ENCODE measurements around the gene TRMT2A. TPM values are rescaled to one million over a fixed set of nuclear protein-coding genes. Genes with fewer than 3 reads are reported as not detected.

The TRMT2A gene
- total RNA-seq, 2 donors from 2014 or later, result 76.8 to 98.6 TPM

GRCh38 chr22:20121856-20122415 lies 4.9 kb upstream of the TRMT2A start:
- H3K27me3 ChIP-seq, result no peaks in the 10 kb centered on the region
- no peaks in the 10 kb centered on the region for H3K9me3 ChIP-seq
- peaks cover 0 to 6% of the 10 kb centered on the region in 2 donors for H3K36me3 ChIP-seq (replicated peaks in 1 of 2; ENCODE audit: insufficient read depth in 1 of 2, low read depth in 2 of 2)
- H3K4me1 ChIP-seq, result peaks cover 20% of the 10 kb centered on the region
- H3K27ac ChIP-seq, result no peak overlapping the region
- TF ChIP-seq, protein P1, sequence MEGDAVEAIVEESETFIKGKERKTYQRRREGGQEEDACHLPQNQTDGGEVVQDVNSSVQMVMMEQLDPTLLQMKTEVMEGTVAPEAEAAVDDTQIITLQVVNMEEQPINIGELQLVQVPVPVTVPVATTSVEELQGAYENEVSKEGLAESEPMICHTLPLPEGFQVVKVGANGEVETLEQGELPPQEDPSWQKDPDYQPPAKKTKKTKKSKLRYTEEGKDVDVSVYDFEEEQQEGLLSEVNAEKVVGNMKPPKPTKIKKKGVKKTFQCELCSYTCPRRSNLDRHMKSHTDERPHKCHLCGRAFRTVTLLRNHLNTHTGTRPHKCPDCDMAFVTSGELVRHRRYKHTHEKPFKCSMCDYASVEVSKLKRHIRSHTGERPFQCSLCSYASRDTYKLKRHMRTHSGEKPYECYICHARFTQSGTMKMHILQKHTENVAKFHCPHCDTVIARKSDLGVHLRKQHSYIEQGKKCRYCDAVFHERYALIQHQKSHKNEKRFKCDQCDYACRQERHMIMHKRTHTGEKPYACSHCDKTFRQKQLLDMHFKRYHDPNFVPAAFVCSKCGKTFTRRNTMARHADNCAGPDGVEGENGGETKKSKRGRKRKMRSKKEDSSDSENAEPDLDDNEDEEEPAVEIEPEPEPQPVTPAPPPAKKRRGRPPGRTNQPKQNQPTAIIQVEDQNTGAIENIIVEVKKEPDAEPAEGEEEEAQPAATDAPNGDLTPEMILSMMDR (IDR thresholded peaks at IDR 0.05), result no peak
- no peak for TF ChIP-seq POLR2A (IDR thresholded peaks at IDR 0.05)
- WGBS, 2 donors, result 94 to 97% methylated on average over 7 to 22 of the region's 22 CpGs
- DNase-seq (no peak), ATAC-seq (no peak)
- no peak overlapping the region for H3K4me3 ChIP-seq
- intact Hi-C loops (cut with DNase I), result loop anchor here (5.0 kb wide), 1 partner anchor 150 kb away; no protein-coding TSS in a partner anchor

- DNase-seq (no peak), ATAC-seq (no peak)
- Histone ChIP-seq H3K27me3 (no peaks in the 10 kb centered on the region), H3K4me1 (peaks cover 41% of the 10 kb centered on the region), H3K36me3 (replicated peaks in 1 of 2; ENCODE audit: insufficient read depth in 1 of 2, low read depth in 2 of 2) (peaks cover 0 to 8% of the 10 kb centered on the region in 2 donors), H3K9me3 (no peaks in the 10 kb centered on the region), H3K4me3 (peak overlapping the region; percentile 38 to 82), H3K27ac (peak overlapping the region in 2 of 4 donors; percentile 87 to 93)
- intact Hi-C loops (cut with DNase I), result no loop called here
- 21 to 26% methylated on average over 8 of the region's 8 CpGs for WGBS, 2 donors
- TF ChIP-seq POLR2A (IDR thresholded peaks at IDR 0.05), result no peak
Measured at GRCh38 chr22:20118300-20119020, 1.4 kb upstream of the TRMT2A start.

- 0 to 1% methylated on average over 8 to 41 of the region's 66 CpGs for WGBS, 2 donors
- no peak for TF ChIP-seq POLR2A (IDR thresholded peaks at IDR 0.05)
- TF ChIP-seq, protein P1 (IDR thresholded peaks at IDR 0.05), result no peak
- DNase-seq, result peak in 2 of 4 donors; percentile 28 to 43
- peaks cover 0 to 8% of the 10 kb centered on the region in 2 donors for H3K36me3 ChIP-seq (replicated peaks in 1 of 2; ENCODE audit: insufficient read depth in 1 of 2, low read depth in 2 of 2)
- ATAC-seq, result peak; percentile 22
- H3K4me1 ChIP-seq, result peaks cover 48% of the 10 kb centered on the region
- peak overlapping the region; percentile 50 to 93 (median 78) for H3K27ac ChIP-seq
- peak overlapping the region; percentile 38 to 82 for H3K4me3 ChIP-seq
- H3K9me3 ChIP-seq, result no peaks in the 10 kb centered on the region
- intact Hi-C loops (cut with DNase I), result no loop called here
- no peaks in the 10 kb centered on the region for H3K27me3 ChIP-seq
Measured at GRCh38 chr22:20117633-20118299, 740 bp upstream of the TRMT2A start.

GRCh38 chr22:20116376-20116950 lies 563 bp downstream of the TRMT2A start:
- 3 to 4% methylated on average over 10 to 27 of the region's 27 CpGs for WGBS, 2 donors
- H3K27ac ChIP-seq, result peak overlapping the region; percentile 66 to 93 (median 88)
- H3K27me3 ChIP-seq, result no peaks in the 10 kb centered on the region
- ATAC-seq (no peak), DNase-seq (peak in 3 of 4 donors; percentile 36 to 58 (median 38))
- no peak for TF ChIP-seq POLR2A (IDR thresholded peaks at IDR 0.05)
- TF ChIP-seq, protein P1 (IDR thresholded peaks at IDR 0.05), result no peak
- peaks cover 60% of the 10 kb centered on the region for H3K4me1 ChIP-seq
- peaks cover 0 to 8% of the 10 kb centered on the region in 2 donors for H3K36me3 ChIP-seq (replicated peaks in 1 of 2; ENCODE audit: insufficient read depth in 1 of 2, low read depth in 2 of 2)
- intact Hi-C loops (cut with DNase I), result no loop called here
- H3K4me3 ChIP-seq, result peak overlapping the region; percentile 47 to 92
- H3K9me3 ChIP-seq, result no peaks in the 10 kb centered on the region

Data from body of pancreas (tissue), 4 donors.